Lower leg skin (tissue), 4 donors: ENCODE data around the gene MASP2. TPM values are rescaled to one million over a fixed set of nuclear protein-coding genes. Genes with fewer than 3 reads are reported as not detected.

Experiments used
- DNase-seq, 2 donors: peaks; one replicate each; pipeline ENCODE4 v3.0.0-alpha.2; 2019; ENCODE audit warnings: low spot score in 2 of 2
- H3K4me3 ChIP-seq: fragments of 200-600 bp; sonication (generic); 2 replicates; pipeline ENCODE4 v1.5.1; 2017; ENCODE audit warnings: mild to moderate bottlenecking, low read depth; ENCODE audit not compliant: poor library complexity, severe bottlenecking
- CTCF ChIP-seq, 3 donors: fragments of 450-650 bp; IDR thresholded peaks; one replicate each; pipeline ENCODE4 v1.5.1; 2016; ENCODE audit warnings: antibody characterized with exemption in 3 of 3, mild to moderate bottlenecking in 3 of 3, moderate library complexity in 2 of 3
- POLR2A ChIP-seq, 2 donors: fragments of 450-650 bp; IDR thresholded peaks; one replicate each; pipeline ENCODE4 v1.6.1; 2016 to 2017; ENCODE audit warnings: antibody characterized with exemption in 2 of 2, mild to moderate bottlenecking in 1 of 2, moderate library complexity in 1 of 2
- whole genome bisulfite sequencing, 2 donors: methylation state at CpG; one replicate each; pipeline ENCODE4 v1.1.5; 2018; 5-methylcytosine and 5-hydroxymethylcytosine counted together
- intact Hi-C: fragments of 100-400 bp; cut with DNase I; formaldehyde crosslinking; loops from one replicate; pipeline ENCODE4 v1.15.0; 2023; ENCODE audit warnings: low total_unique reads
- total RNA-seq, 4 donors: library from RNA; depleted of rRNA; stranded (reverse); fragments of >200 nt; gene quantifications; one replicate each; pipeline ENCODE4 v1.1.0, GENCODE V29; 2016

The MASP2 gene
- total RNA-seq, 4 donors from 2014 or later: not detected

DNA sequence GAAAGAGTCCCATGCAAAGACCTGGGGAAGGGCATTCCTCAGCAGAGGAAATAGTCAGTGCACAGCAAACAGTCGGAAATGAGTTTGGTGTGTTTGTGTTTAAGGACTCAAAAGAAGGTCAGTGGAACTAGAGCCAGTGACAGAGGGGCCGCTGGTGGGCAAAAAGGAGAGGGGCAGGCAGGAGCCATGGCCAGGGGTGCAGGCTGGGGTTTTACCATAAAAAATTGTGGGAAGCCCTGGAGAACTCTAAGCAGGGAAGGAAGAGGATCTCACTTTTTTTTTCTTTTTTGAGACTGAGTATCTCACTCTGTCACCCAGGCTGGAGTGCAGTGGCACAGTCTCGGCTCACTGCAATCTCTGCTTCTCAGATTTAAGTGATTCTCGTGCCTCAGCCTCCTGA lies 68.3 kb downstream of the MASP2 start:
- intact Hi-C loops: no loop called here
- 66 to 77% methylated on average over 4 of the region's 4 CpGs for WGBS, 2 donors
- DNase-seq: no peak

More for the DNA sequence above, 68.3 kb downstream of the MASP2 start:
- no peak overlapping the region for H3K4me3 ChIP-seq
- TF ChIP-seq CTCF (IDR thresholded peaks at IDR 0.05) (no peak), POLR2A (IDR thresholded peaks at IDR 0.05) (no peak)

Other genes starting within 250 kb of the MASP2 start
- 100 to 1,000 TPM in 3 of 4 donors, 10 to 100 TPM in 1; 63.5 to 169 (median 125) TPM for gene TARDBP, start 34.6 kb downstream of the MASP2 start, total RNA-seq
- 10 to 100 TPM; 24.4 to 38.8 (median 31.6) TPM for gene SRM, start 12.8 kb upstream of the MASP2 start, total RNA-seq
- 10 to 100 TPM; 51.8 to 78.1 (median 65.3) TPM for gene EXOSC10, start 52.6 kb upstream of the MASP2 start, total RNA-seq
- gene ANGPTL7, start 142.1 kb upstream of the MASP2 start, total RNA-seq: 10 to 100 TPM in 1 of 4 donors, 1 to 10 TPM in 3; 1.3 to 16.6 (median 2.9) TPM
- gene MTOR, start 215.3 kb upstream of the MASP2 start, total RNA-seq: 10 to 100 TPM; 28.7 to 31.5 (median 29.7) TPM
- 10 to 100 TPM in 3 of 4 donors, 1 to 10 TPM in 1; 7.4 to 23.0 (median 14.6) TPM for gene UBIAD1, start 226.0 kb upstream of the MASP2 start, total RNA-seq